ENCODE measurements around the gene MPZL3. TPM values are rescaled to one million over a fixed set of nuclear protein-coding genes. Genes with fewer than 3 reads are reported as not detected.

Gene MPZL3
- total RNA-seq, 2 experiments from 2014 or later: 34.0 to 34.9 TPM

- H3K4me1 Mint-ChIP-seq: peaks cover 26% of the 10 kb centered on the region
- DNase-seq: no peak
- no peak overlapping the region for H3K27ac Mint-ChIP-seq
- POLR2A ChIA-PET: interaction anchor here (0.6 to 1.3 kb wide), 2 partner anchors 8 to 44 kb away, joined by 3 to 4 read pairs; no protein-coding TSS in a partner anchor
- no peaks in the 10 kb centered on the region for H3K9me3 Mint-ChIP-seq
- no peaks in the 10 kb centered on the region for H3K36me3 Mint-ChIP-seq (ENCODE audit: low read depth)
- H3K27me3 Mint-ChIP-seq: no peaks in the 10 kb centered on the region
- no peak overlapping the region for H3K4me3 Mint-ChIP-seq
- CTCF ChIA-PET: interaction anchor here (0.5 to 7.0 kb wide), 8 partner anchors 9 to 422 kb away, joined by 3 to 49 read pairs (median 6); no protein-coding TSS in a partner anchor
Observed at GRCh38 chr11:118283037-118283636, 31.0 kb upstream of the MPZL3 start.

GRCh38 chr11:118282606-118283005 is 30.4 kb upstream of the MPZL3 start:
- ChIA-PET POLR2A (interaction anchor here (0.7 to 1.3 kb wide), 3 partner anchors 9 to 23 kb away, joined by 3 to 4 read pairs (median 3); partner anchors contain the start of gene CD3E), CTCF (interaction anchor here (0.5 to 7.0 kb wide), 5 partner anchors 9 to 423 kb away, joined by 4 to 49 read pairs (median 4); no protein-coding TSS in a partner anchor)
- H3K27ac Mint-ChIP-seq: no peak overlapping the region
- no peak overlapping the region for H3K4me3 Mint-ChIP-seq
- no peaks in the 10 kb centered on the region for H3K36me3 Mint-ChIP-seq (ENCODE audit: low read depth)
- H3K4me1 Mint-ChIP-seq: peaks cover 26% of the 10 kb centered on the region
- H3K27me3 Mint-ChIP-seq: no peaks in the 10 kb centered on the region
- DNase-seq: no peak
- H3K9me3 Mint-ChIP-seq: no peaks in the 10 kb centered on the region

- POLR2A ChIA-PET: interaction anchor here (0.9 to 1.2 kb wide), 2 partner anchors 30 to 65 kb away, joined by 3 to 4 read pairs; partner anchors contain the start of gene MPZL3
- Mint-ChIP-seq H3K27ac (no peak overlapping the region), H3K27me3 (no peaks in the 10 kb centered on the region), H3K4me1 (peaks cover 39% of the 10 kb centered on the region), H3K36me3 (ENCODE audit: low read depth) (no peaks in the 10 kb centered on the region), H3K4me3 (no peak overlapping the region), H3K9me3 (no peaks in the 10 kb centered on the region)
- CTCF ChIA-PET: interaction anchor here (0.8 to 7.0 kb wide), 6 partner anchors 10 to 181 kb away, joined by 3 to 49 read pairs (median 5); no protein-coding TSS in a partner anchor
- DNase-seq: no peak
Observed at GRCh38 chr11:118281284-118281683, 29.1 kb upstream of the MPZL3 start.

- CTCF ChIA-PET: interaction anchor here (0.6 to 3.7 kb wide), 12 partner anchors 9 to 125 kb away, joined by 3 to 20 read pairs (median 4); partner anchors contain the start of gene MPZL2
- Mint-ChIP-seq H3K36me3 (ENCODE audit: low read depth) (no peaks in the 10 kb centered on the region), H3K27me3 (peaks cover 2% of the 10 kb centered on the region), H3K4me3 (no peak overlapping the region), H3K4me1 (peaks cover 44% of the 10 kb centered on the region), H3K27ac (peak overlapping the region; percentile 34), H3K9me3 (no peaks in the 10 kb centered on the region)
- DNase-seq: no peak
- POLR2A ChIA-PET: interaction anchor here (0.6 to 1.3 kb wide), 2 partner anchors 23 to 35 kb away, joined by 3 read pairs; no protein-coding TSS in a partner anchor
Observed at GRCh38 chr11:118277312-118277711, 25.1 kb upstream of the MPZL3 start.

- ChIA-PET POLR2A (interaction anchor here (1.0 to 1.9 kb wide), 4 partner anchors 9 to 83 kb away, joined by 3 to 8 read pairs (median 6); partner anchors contain the start of genes MPZL2 and UBE4A), CTCF (interaction anchor here (0.6 to 3.7 kb wide), 8 partner anchors 12 to 328 kb away, joined by 3 to 20 read pairs (median 4); partner anchors contain the start of gene MPZL2)
- no peak for DNase-seq
- Mint-ChIP-seq H3K27me3 (peaks cover 2% of the 10 kb centered on the region), H3K9me3 (no peaks in the 10 kb centered on the region), H3K4me3 (no peak overlapping the region), H3K27ac (peak overlapping the region; percentile 13), H3K36me3 (ENCODE audit: low read depth) (no peaks in the 10 kb centered on the region), H3K4me1 (peaks cover 41% of the 10 kb centered on the region)
Observed at GRCh38 chr11:118276422-118276821, 24.3 kb upstream of the MPZL3 start.

GRCh38 chr11:118275176-118275575 is 23.0 kb upstream of the MPZL3 start:
- H3K27ac Mint-ChIP-seq: no peak overlapping the region
- H3K9me3 Mint-ChIP-seq: no peaks in the 10 kb centered on the region
- H3K27me3 Mint-ChIP-seq: peaks cover 3% of the 10 kb centered on the region
- H3K4me3 Mint-ChIP-seq: no peak overlapping the region
- peaks cover 34% of the 10 kb centered on the region for H3K4me1 Mint-ChIP-seq
- ChIA-PET POLR2A (interaction anchor here (0.6 to 1.9 kb wide), 4 partner anchors 10 to 1011 kb away, joined by 3 to 8 read pairs (median 4); partner anchors contain the start of genes MPZL2 and UBE4A), CTCF (interaction anchor here (3.4 to 3.7 kb wide), 3 partner anchors 11 to 77 kb away, joined by 17 to 20 read pairs (median 19); partner anchors contain the start of gene MPZL2)
- DNase-seq: no peak
- H3K36me3 Mint-ChIP-seq (ENCODE audit: low read depth): no peaks in the 10 kb centered on the region

GRCh38 chr11:118274186-118274585 is 22.0 kb upstream of the MPZL3 start:
- POLR2A ChIA-PET: interaction anchor here (1.5 kb wide), 1 partner anchor 10 kb away, joined by 4 read pairs; no protein-coding TSS in a partner anchor
- Mint-ChIP-seq H3K4me1 (peaks cover 32% of the 10 kb centered on the region), H3K27me3 (peaks cover 9% of the 10 kb centered on the region), H3K9me3 (no peaks in the 10 kb centered on the region), H3K27ac (no peak overlapping the region), H3K4me3 (no peak overlapping the region), H3K36me3 (ENCODE audit: low read depth) (no peaks in the 10 kb centered on the region)
- CTCF ChIA-PET: interaction anchor here (0.7 kb wide), 1 partner anchor 75 kb away, joined by 3 read pairs; no protein-coding TSS in a partner anchor
- DNase-seq: no peak

- POLR2A ChIA-PET: interaction anchor here (0.7 kb wide), 1 partner anchor 142 kb away, joined by 3 read pairs; no protein-coding TSS in a partner anchor
- CTCF ChIA-PET: no interaction called here
- DNase-seq: no peak
- Mint-ChIP-seq H3K4me3 (no peak overlapping the region), H3K36me3 (ENCODE audit: low read depth) (no peaks in the 10 kb centered on the region), H3K4me1 (peaks cover 26% of the 10 kb centered on the region), H3K9me3 (no peaks in the 10 kb centered on the region), H3K27ac (no peak overlapping the region), H3K27me3 (peaks cover 9% of the 10 kb centered on the region)
Observed at GRCh38 chr11:118272001-118272400, 19.8 kb upstream of the MPZL3 start.

GRCh38 chr11:118267486-118267885 is 15.3 kb upstream of the MPZL3 start:
- Mint-ChIP-seq H3K9me3 (no peaks in the 10 kb centered on the region), H3K4me3 (no peak overlapping the region), H3K4me1 (peaks cover 29% of the 10 kb centered on the region), H3K36me3 (ENCODE audit: low read depth) (no peaks in the 10 kb centered on the region), H3K27me3 (peaks cover 17% of the 10 kb centered on the region), H3K27ac (no peak overlapping the region)
- ChIA-PET POLR2A (interaction anchor here (1.0 kb wide), 1 partner anchor 9 kb away, joined by 5 read pairs; no protein-coding TSS in a partner anchor), CTCF (interaction anchor here (1.1 to 1.5 kb wide), 4 partner anchors 10 to 69 kb away, joined by 3 to 8 read pairs (median 4); no protein-coding TSS in a partner anchor)
- DNase-seq: no peak

- POLR2A ChIA-PET: interaction anchor here (0.8 kb wide), 1 partner anchor 38 kb away, joined by 3 read pairs; the partner anchor contains the start of gene CD3E
- Mint-ChIP-seq H3K9me3 (no peaks in the 10 kb centered on the region), H3K36me3 (ENCODE audit: low read depth) (peaks cover 5% of the 10 kb centered on the region), H3K4me3 (no peak overlapping the region), H3K4me1 (peaks cover 37% of the 10 kb centered on the region), H3K27ac (no peak overlapping the region), H3K27me3 (peaks cover 17% of the 10 kb centered on the region)
- no peak for DNase-seq
- CTCF ChIA-PET: interaction anchor here (0.9 to 3.7 kb wide), 4 partner anchors 10 to 29 kb away, joined by 3 to 19 read pairs (median 4); no protein-coding TSS in a partner anchor
Observed at GRCh38 chr11:118265954-118266353, 13.8 kb upstream of the MPZL3 start.

- no peaks in the 10 kb centered on the region for H3K9me3 Mint-ChIP-seq
- ChIA-PET CTCF (interaction anchor here (0.7 to 3.7 kb wide), 11 partner anchors 8 to 305 kb away, joined by 3 to 19 read pairs (median 4); partner anchors contain the start of gene MPZL3), POLR2A (interaction anchor here (0.7 to 2.1 kb wide), 6 partner anchors 10 to 63 kb away, joined by 3 to 8 read pairs (median 3); partner anchors contain the start of gene MPZL3)
- peaks cover 5% of the 10 kb centered on the region for H3K36me3 Mint-ChIP-seq (ENCODE audit: low read depth)
- peaks cover 12% of the 10 kb centered on the region for H3K27me3 Mint-ChIP-seq
- no peak overlapping the region for H3K27ac Mint-ChIP-seq
- H3K4me1 Mint-ChIP-seq: peaks cover 42% of the 10 kb centered on the region
- H3K4me3 Mint-ChIP-seq: peak overlapping the region; percentile 6
- no peak for DNase-seq
Observed at GRCh38 chr11:118264569-118265465, 12.7 kb upstream of the MPZL3 start.
